Transverse colon (tissue), 4 donors: Measurements from ENCODE around the gene RPTOR. TPM values are rescaled to one million over a fixed set of nuclear protein-coding genes. Genes with fewer than 3 reads are reported as not detected.

Experiments
- DNase-seq: peaks from one replicate; pipeline ENCODE4 v3.0.0-alpha.2; 2019
- H3K27ac ChIP-seq, 4 donors: fragments of 200-600 bp; sonication (generic); 2 replicates each; pipeline ENCODE4 v1.5.1; 2016 to 2018; ENCODE audit warnings: inconsistent platforms in 4 of 4
- H3K27me3 ChIP-seq: fragments of 200-600 bp; sonication (generic); 2 replicates; pipeline ENCODE4 v1.5.1; 2017; ENCODE audit warnings: inconsistent platforms
- H3K36me3 ChIP-seq, 4 donors: fragments of 200-600 bp; sonication (generic); 2 replicates each; pipeline ENCODE4 v1.5.1; 2017 to 2019; ENCODE audit warnings: inconsistent platforms in 4 of 4
- H3K4me1 ChIP-seq, 4 donors: fragments of 200-600 bp; sonication (generic); 2 replicates each; pipeline ENCODE4 v1.5.1; 2017 to 2020; ENCODE audit warnings: inconsistent platforms in 4 of 4
- H3K4me3 ChIP-seq, 4 donors: fragments of 200-600 bp; sonication (generic); 1 replicate in 1 of 4; 2 replicates in 3 of 4; pipeline versions ENCODE4 v1.5.1 to v1.6.1; 2017 to 2019; ENCODE audit warnings: inconsistent platforms in 4 of 4
- H3K9me3 ChIP-seq, 2 donors: fragments of 200-600 bp; sonication (generic); 2 replicates each; pipeline ENCODE4 v1.5.1; 2017 to 2019; ENCODE audit warnings: inconsistent platforms in 2 of 2
- EP300 ChIP-seq: sonication (generic); formaldehyde crosslinking; IDR thresholded peaks from one replicate; pipeline ENCODE4 v1.6.1; 2017; ENCODE audit warnings: antibody characterized with exemption, low read depth
- POLR2A ChIP-seq: fragments of 450-650 bp; IDR thresholded peaks from one replicate; pipeline ENCODE4 v1.6.1; 2016; ENCODE audit warnings: antibody characterized with exemption, mild to moderate bottlenecking, moderate library complexity
- POLR2AphosphoS5 ChIP-seq, 3 donors: sonication (generic); formaldehyde crosslinking; IDR thresholded peaks; one replicate each; pipeline ENCODE4 v1.6.1; 2016; ENCODE audit warnings: antibody characterized with exemption in 3 of 3
- WGBS, 2 donors: methylation state at CpG; one replicate each; pipeline ENCODE4 v1.1.5; 2018; ENCODE audit warnings: low coverage in 1 of 2; 5-methylcytosine and 5-hydroxymethylcytosine counted together
- in situ Hi-C, 4 donors: fragments of 200-750 bp; cut with MboI; loops; one replicate each; pipeline versions ENCODE4 v1.15.0 to v1.15.1; 2017; ENCODE audit warnings: low sequenced_read_pairs in 3 of 4, low pct_ligation_motif_present in 1 of 4, low pct_unique_long_range_greater_than_20kb in 1 of 4
- intact Hi-C: fragments of 100-400 bp; cut with DNase I; formaldehyde crosslinking; loops from one replicate; pipeline ENCODE4 v1.15.1; 2023; ENCODE audit warnings: low total_unique reads
- total RNA-seq, 4 donors: library from RNA; depleted of rRNA; stranded (reverse); fragments of >200 nt; gene quantifications; one replicate each; pipeline ENCODE4 v1.1.0, GENCODE V29; 2016
- TF ChIP-seq, protein P1 (sequence below), 5 experiments: fragments of 200-600 bp in 3 of 5; fragments of 450-650 bp in 2 of 5; sonication (generic) in 3 of 5; IDR thresholded peaks; 1 replicate in 2 of 5; 2 replicates in 3 of 5; pipeline ENCODE4 v1.5.1; 2016 to 2017; ENCODE audit warnings: antibody characterized with exemption in 5 of 5, inconsistent platforms in 3 of 5, mild to moderate bottlenecking in 2 of 5, moderate library complexity in 1 of 5

The RPTOR gene
- total RNA-seq, 4 donors from 2014 or later: 28.9 to 79.3 (median 48.0) TPM

DNA sequence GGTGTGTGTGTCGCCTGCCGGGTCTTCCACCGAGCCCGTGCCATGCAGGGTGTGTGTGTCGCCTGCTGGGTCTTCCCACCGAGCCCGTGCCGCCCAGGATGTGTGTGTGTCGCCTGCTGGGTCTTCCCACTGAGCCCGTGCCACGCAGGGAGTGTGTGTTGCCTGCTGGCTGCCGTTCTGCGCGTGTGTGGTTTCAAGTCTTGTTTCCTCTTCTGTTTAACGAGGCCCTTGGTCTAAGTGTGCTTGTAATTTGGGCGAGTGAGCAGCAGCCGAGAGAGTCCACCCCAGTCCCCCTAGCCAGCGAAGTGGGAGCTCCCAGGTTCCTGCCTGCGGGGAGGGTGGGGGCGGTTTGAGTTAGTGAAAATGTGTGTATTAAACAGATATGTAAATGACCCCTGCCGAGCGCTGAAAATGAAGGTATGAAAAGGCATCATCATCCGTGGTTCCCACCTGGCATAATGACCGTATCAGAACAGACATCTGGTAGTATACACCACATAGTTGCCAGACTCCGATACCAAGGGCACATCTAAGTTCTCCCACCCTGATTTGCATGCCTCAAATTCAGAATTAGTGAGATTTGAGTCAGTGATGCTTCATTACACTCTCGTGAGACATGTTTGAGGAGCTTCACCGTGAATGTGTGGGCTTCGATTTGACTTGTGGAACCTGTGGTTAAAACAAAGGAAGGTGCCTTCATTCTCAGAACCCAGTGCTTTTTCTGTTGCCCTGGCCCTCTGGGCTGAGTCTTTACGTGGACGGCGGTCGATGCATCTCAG, 332.5 kb downstream of the RPTOR start:
- no peaks in the 10 kb centered on the region for H3K9me3 ChIP-seq
- in situ Hi-C loops: no loop called here
- H3K27me3 ChIP-seq: no peaks in the 10 kb centered on the region
- H3K4me1 ChIP-seq: no peaks in the 10 kb centered on the region
- no peak for TF ChIP-seq POLR2A
- no peak overlapping the region for H3K4me3 ChIP-seq
- peak; percentile 16 for DNase-seq
- no peaks in the 10 kb centered on the region for H3K36me3 ChIP-seq
- 70 to 72% methylated on average over 2 to 25 of the region's 32 CpGs for WGBS, 2 donors
- H3K27ac ChIP-seq: no peak overlapping the region
- intact Hi-C loops: no loop called here

DNA sequence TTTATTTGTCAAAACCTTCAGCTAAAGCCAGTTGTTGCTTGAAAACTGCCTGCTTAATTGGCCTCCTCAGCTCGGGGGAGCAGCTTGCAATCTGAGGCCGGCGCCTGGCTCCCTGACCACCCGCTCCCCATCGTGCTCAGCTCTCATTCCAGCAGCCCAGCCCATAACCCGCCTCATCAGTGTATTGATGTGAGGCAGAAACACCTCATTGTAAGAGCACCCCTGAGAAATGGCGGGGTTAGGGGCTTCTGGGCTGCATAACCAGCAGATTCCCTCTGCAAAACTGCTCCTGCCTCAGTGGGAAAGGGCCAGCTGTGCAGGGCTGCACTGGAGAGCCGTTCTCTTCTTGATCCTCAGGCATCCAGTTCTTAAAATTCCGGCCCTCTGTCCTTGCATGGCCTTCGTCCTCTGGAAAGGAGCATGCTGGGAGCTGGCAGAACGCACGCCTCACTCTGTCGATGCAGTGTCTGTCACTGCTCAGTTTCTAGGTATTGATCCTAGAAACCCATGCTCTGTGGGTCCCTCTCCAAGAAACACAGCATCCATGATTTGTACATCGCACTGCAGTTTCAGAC, 333.2 kb downstream of the RPTOR start:
- no peak overlapping the region for H3K27ac ChIP-seq
- in situ Hi-C loops: no loop called here
- intact Hi-C loops: no loop called here
- WGBS, 2 donors: 76 to 86% methylated on average over 1 to 14 of the region's 14 CpGs
- no peaks in the 10 kb centered on the region for H3K9me3 ChIP-seq
- no peaks in the 10 kb centered on the region for H3K4me1 ChIP-seq
- no peak overlapping the region for H3K4me3 ChIP-seq
- no peaks in the 10 kb centered on the region for H3K27me3 ChIP-seq
- H3K36me3 ChIP-seq: no peaks in the 10 kb centered on the region
- TF ChIP-seq POLR2AphosphoS5 (IDR thresholded peaks at IDR 0.05) (no peak), POLR2A (no peak), EP300 (no peak)
- TF ChIP-seq, protein P1, sequence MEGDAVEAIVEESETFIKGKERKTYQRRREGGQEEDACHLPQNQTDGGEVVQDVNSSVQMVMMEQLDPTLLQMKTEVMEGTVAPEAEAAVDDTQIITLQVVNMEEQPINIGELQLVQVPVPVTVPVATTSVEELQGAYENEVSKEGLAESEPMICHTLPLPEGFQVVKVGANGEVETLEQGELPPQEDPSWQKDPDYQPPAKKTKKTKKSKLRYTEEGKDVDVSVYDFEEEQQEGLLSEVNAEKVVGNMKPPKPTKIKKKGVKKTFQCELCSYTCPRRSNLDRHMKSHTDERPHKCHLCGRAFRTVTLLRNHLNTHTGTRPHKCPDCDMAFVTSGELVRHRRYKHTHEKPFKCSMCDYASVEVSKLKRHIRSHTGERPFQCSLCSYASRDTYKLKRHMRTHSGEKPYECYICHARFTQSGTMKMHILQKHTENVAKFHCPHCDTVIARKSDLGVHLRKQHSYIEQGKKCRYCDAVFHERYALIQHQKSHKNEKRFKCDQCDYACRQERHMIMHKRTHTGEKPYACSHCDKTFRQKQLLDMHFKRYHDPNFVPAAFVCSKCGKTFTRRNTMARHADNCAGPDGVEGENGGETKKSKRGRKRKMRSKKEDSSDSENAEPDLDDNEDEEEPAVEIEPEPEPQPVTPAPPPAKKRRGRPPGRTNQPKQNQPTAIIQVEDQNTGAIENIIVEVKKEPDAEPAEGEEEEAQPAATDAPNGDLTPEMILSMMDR (IDR thresholded peaks at IDR 0.05): no peak
- DNase-seq: peak; percentile 7

DNA sequence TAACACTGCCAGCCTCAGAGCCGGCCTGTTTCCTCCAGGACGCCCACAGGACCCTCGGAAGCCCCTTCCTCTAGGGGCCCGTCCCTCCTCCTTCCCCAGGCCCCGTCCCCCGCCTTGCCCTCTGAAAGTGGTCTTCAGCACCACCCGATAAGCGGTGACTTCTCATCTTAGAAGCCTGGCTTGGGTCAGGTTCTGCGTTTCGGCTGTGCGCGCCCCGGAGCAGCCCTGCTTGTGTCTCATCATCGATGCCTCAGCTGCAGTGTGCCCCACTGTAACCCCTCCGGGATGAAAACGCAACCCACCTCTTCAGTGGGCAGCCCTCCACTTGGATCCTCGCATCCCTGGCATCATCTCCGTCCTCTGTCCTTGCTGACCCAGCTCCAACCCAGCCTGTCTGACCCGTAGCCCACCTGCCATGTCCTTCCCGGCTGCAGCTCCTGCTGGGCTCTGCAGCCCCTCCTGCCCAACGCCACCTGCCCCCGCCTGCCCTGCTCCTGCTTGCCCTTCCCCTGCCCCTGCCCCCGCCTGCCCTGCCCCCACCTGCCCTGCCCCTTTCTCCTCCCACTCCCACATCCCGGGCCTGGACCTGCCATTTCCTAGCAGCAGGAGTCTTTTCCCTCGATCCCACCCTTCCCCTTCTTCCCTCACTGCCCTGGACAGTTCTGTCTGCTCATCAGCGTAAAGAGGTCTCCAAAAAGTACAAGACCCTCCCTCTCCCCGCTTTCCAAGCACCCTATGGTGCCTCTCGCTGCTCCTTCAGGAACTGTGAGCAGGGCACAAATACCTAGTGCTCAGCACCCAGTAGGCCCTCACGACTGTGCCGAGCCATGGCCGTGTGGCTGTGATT, 334.5 kb downstream of the RPTOR start:
- TF ChIP-seq EP300: no peak
- TF ChIP-seq, protein P1 (IDR thresholded peaks at IDR 0.05): no peak
- no peak for TF ChIP-seq POLR2AphosphoS5 (IDR thresholded peaks at IDR 0.05)
- TF ChIP-seq POLR2A: no peak
- Histone ChIP-seq H3K36me3 (no peaks in the 10 kb centered on the region), H3K27ac (no peak overlapping the region), H3K4me1 (no peaks in the 10 kb centered on the region), H3K9me3 (no peaks in the 10 kb centered on the region), H3K4me3 (no peak overlapping the region), H3K27me3 (no peaks in the 10 kb centered on the region)
- intact Hi-C loops: no loop called here
- in situ Hi-C loops: no loop called here
- 80 to 93% methylated on average over 10 to 28 of the region's 31 CpGs for WGBS, 2 donors
- DNase-seq: no peak

DNA sequence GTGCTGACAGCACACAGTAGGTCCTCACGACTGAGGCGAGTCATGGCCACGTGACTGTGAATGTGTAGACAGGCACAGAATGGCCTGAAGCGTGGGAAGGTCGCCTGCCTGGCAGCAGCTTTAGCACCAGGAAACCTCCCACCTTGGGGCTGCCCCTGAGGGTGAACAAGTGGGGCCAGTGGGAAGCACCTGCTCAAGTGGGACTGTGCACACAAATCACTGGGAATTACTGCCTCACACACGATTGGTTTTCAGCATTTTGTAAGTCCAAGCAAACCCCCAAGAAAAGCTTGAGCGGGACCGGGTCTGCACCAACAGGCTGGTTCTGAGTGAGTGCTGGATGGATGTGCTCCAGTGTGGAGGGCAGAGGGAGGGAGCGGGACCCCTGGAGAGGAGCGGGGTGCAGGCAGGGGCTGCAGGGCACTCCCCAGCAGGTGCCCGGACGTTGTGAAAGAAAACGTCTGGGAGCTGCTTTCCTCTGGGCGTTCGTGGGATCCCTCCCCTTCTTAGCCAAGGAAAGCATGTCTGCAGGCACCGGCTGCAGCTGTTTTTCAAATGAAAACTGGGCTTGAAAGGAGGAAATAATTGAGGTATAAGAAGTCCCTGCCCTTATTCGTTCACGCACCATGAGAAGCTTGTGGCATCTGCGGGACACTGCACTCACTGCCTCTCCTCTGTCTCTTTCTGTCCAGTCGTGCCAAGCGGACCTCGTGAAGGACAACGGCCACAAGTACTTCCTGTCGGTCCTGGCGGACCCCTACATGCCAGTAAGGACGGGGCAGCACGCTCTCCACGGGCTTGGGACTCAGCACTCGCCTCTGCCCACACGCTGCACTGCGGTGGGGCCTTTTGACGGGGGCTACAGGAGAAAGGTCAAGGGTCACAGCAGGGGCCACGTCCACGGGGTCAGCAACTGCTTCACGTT, 335.3 kb downstream of the RPTOR start:
- no peak overlapping the region for H3K4me3 ChIP-seq
- no peak overlapping the region for H3K27ac ChIP-seq
- TF ChIP-seq POLR2AphosphoS5 (IDR thresholded peaks at IDR 0.05) (no peak), POLR2A (no peak), EP300 (no peak)
- TF ChIP-seq, protein P1 (IDR thresholded peaks at IDR 0.05): no peak
- WGBS, 2 donors: 88% methylated on average over 32 of the region's 35 CpGs; no CpG with 5 or more reads in 1 of the 2 donors
- no peak for DNase-seq
- no peaks in the 10 kb centered on the region for H3K4me1 ChIP-seq
- intact Hi-C loops: no loop called here
- no peaks in the 10 kb centered on the region for H3K36me3 ChIP-seq
- H3K27me3 ChIP-seq: no peaks in the 10 kb centered on the region
- in situ Hi-C loops: no loop called here
- H3K9me3 ChIP-seq: no peaks in the 10 kb centered on the region
